NCI-H69 (cell line): ENCODE measurements around the gene SLC9A9.

Source experiments
- DNase-seq: peaks from one replicate; lab custom pipeline; 2025; lab: John Stamatoyannopoulos, UW

The SLC9A9 gene

DNA sequence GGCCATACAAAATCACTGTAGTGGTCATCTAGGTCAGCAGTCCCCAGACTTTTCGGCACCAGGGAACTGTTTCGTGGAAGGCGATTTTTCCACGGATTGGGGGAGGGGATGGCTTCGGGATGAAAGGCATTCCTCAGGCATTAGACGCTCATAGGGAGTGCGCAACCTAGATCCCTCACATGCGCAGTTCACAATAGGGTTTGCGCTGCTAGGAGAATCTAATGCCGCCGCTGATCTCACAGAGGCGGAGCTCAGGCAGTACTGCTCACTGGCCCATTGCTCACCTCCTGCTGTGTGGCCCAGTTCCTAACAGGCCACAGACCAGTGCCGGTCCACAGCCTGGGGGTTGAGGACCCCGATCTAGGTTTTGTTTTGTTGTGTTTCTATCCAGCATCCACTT, 200.1 kb downstream of the SLC9A9 start:
- DNase-seq, result no peak

DNA sequence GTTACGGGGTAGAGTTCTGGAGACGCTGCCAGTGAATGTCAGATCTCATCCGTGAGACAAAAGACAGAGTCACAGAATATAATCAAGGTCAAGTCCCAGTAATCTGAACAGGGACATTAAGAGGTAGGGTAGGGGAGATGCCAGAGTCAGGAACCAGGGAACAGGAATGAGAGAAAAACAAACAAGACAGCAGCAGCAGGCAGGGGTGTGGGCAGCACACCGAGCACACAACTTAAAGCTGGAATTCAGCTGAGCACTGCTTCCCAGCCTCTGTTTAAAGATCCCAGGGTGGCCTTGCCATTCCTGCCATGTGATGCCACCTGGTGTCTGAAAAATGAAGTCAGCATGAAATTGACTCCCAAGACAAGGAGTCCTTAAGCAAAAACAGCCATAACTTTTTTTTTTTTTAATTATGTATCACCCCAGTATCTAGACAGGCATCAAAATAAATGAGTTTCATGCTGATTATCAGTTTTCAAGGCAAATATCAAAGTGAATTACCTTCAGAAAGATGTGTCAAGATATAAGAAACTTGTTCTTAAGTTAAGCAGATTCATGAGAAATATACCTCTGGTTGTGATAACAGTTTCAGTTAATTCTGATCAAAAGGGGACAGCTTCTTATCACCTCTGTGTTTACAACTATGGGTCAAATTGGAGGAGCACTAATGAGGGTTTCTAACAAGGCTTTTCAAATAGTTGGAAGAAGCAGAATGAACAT, 203.7 kb downstream of the SLC9A9 start:
- DNase-seq, result peak; percentile 77

DNA sequence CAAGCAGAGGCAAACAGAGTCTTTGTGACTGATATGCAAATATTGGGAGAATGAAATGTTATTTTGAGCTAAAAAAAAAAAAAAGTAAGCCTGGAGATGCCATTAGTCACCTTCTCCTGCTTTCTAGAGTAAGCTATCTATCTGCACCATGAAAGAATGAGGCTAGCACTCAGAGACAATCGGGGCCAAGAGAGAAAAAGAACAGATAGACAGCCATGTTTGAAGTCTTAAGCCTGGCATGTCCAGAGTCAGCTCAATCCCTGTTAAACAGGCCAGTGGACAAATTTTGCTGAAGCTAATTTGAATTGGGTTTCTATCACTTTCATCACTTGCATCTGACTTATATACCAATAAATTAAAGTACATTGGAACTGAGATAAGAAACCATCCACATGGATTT, 204.4 kb downstream of the SLC9A9 start:
- no peak for DNase-seq

DNA sequence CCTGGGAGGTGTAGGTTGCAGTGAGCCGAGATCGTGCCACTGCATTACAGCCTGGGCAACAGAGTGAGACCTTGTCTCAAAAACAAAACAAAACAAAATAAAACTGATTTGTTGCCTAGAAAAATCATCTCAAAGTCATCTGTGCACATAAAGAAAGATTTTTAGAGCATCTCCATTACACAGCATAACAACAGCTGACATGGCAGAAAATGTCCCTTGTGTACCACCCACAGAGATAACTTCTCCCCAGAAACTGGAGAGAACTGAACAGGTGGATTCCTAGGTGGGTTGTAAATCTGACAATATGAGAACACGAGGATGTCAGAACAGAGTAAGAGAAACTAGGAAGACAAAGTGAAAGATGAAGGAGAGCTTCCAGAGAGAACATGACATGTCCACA, 207.5 kb downstream of the SLC9A9 start:
- no peak for DNase-seq

DNA sequence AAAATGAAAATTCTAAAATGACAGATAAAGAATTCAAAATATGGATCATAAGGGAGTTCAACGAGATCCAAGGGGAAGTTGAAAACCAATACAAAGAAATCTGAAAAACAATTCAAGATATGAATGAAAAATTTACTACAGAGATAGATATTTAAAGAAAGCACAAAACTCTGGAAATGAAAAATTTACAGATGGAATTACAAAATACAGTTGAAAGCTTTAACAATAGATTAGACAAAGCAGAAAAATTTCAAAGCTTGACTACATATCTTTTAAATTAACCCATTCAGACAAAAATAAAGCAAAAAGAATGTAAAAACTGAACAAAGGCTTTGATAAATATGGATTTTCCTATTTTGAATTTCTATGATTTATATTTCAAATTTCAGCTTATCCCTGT, 211.1 kb downstream of the SLC9A9 start:
- no peak for DNase-seq

DNA sequence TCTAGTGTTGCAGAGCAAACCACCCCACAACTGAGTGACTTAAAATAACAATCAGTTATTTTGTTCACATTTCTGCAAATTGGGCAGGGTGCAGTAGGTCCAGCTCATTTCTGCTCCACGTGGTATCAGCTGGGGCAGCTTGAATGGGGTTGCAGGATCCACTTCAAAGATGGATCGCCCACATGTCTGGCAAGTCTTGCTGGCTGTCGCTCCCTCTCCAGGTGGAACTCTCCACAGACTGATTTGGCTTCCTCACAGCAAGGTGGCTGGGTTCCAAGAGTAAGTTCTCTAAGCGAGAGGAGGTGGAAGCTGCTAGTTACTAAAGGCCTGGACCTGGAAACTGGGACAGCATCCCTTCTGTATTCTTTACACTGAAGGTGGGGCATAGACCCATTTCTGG, 213.3 kb downstream of the SLC9A9 start:
- no peak for DNase-seq

DNA sequence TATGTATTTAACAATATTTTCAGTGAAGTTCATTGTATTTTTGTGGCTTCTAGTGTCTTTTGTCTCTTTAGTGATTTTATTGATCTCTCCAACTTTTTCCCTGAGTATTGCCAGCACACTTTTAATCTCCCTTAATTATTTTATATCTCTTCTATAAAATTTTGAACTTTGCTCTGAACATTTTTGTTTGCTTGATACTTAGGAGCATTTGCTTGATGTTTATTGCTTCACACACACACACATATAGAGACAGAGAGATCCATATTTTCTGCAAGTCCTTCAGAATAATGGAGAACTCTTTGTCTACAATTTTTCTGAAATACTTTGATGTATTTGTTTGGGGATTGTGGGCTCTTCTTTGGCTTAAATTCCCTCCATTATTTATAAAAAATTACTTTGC, 213.8 kb downstream of the SLC9A9 start:
- DNase-seq, result no peak

DNA sequence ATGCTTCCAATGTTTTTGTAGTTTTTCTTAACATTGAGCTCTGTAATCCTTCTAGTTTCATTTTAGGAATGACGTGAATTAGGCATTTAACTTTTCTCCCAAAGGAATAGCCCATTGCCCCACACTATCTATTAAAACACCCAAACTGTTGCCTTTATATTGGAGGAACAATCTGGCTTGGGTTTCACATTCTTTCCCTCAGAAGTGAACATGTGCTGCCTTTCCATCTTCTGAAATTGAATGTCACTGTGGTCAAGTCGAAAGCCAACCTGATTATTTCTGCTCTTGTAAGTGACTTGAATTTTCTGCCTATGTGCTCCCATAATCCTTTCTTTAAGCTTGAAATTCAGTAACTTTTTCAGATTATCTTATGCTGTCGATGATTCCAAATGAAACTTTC, 214.5 kb downstream of the SLC9A9 start:
- no peak for DNase-seq

DNA sequence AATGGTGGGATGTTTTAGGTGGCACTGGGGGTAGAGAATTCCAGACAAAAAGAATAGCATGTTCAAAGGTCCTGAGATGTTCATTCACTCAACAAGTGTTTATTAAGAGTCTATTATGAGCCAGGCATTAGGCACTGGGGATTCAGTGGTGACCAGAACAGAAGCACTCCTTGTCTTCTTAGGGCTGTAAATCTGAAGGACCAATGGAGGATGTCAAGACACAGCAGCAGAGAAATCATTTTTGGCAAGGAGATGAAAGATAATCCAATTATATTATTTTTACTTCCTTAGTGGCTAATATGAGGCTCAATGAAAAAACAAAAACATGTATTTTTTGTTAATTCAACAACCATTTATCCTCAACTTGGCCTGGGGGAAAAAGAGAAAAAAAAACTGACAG, 218.5 kb downstream of the SLC9A9 start:
- no peak for DNase-seq

DNA sequence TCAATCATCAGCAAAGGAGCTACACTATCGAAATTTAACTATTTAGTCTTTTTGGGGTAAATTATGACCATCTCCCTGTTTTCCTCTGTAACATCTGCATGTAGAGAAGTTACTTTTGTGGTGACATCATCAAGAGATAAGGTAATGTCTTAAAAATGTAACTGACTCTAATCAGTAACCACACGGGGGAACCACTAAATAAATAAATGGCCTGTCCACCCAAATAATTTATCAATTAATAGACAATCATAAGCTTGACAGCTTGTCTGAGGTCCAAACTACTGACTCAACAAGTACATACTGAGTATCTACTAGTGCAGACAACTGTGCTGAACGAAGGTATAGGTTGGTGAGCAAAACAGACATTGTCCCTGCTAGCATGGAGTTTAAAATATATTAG, 219.3 kb downstream of the SLC9A9 start:
- DNase-seq, result no peak

DNA sequence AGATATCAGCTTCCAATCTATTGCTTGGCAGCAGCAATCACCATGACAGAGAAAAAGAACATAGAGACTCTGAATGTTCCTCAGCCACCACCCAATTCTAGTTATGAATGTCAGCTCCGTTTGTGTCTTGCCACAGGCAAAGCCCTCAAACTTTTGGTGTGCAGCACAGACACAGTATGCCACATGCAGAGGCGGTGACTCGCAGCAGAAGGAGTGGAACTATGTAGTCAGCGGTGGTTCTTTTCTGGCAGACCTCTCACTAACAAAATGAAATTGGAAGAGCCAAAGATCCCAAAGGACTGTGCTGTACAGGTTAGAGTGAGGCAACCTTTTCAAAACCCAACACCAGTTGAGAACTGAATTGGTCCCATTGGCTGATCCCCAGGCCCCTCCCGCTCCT, 220.9 kb downstream of the SLC9A9 start:
- DNase-seq, result no peak

DNA sequence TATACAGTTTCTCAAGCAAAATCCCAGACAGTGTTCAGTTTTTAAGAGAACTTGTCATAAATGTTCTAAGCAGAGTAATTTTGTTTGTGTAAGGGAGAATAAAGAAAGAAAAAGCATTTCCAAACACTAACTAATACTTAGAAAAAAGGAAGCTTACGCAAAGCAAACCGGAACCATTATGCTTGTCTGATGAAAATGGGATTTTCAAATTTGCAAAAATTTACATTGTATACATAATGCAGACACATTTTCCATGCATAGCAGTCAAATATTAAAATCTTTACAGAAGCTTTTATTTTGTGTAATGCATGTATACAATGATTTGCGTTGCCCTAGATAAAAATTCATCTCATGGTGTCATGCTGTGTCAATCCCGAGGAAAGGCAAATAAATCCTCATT, 229.0 kb downstream of the SLC9A9 start:
- no peak for DNase-seq

DNA sequence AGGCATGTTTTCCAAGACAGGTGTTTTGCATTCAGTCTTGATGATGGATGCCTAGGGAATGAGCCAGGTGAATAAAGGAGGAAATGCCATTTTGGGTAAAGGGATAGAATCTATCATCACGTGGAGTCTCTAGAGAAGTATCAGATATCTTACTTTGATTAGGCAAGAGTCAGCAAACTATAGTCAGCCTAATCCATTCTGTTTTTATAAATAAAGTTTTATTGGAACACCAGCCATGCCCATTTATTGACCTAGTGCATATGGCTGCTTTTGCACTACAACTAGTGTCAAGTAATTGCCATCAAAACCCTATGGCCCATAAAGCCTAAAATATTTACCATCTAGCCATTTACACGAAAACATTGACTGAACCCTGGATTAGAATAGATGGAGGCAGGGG, 231.2 kb downstream of the SLC9A9 start:
- DNase-seq, result no peak

DNA sequence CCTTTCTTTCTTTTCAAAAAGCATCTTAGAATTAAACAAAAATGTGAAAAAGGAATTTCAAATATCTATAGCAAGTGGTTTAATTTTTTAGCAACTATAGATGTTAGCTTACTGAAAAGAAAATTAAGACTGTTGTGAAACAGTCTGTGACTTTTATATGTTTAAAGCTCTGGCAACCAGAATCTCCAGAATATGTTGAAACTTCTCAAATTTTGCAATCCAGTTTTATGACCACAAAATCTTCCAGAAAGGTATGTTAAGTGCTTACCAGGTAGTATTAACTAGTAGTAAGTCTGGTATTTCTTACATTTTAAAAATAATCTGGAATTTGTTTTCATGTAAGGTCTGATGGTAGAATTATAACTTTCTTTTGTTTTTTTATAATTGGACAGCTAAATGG, 235.0 kb downstream of the SLC9A9 start:
- DNase-seq, result no peak

DNA sequence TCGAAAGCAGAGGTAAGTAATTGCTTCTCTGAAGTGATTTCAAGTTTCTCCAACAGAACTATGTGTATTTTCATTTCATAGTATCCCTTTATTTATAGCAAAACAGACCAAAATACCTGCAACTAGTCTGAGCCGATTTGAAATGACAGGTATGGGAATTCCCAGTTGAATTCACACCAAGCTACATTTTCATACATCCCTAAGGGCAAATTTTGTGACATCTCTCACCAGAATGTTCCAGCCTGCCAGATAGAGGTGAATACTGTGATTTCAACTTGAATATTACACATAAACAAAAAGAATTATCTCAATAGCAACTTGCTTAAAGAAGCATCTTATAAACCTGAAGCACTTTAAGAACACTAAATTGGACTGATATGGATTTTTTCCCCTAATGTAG, 235.7 kb downstream of the SLC9A9 start:
- no peak for DNase-seq

DNA sequence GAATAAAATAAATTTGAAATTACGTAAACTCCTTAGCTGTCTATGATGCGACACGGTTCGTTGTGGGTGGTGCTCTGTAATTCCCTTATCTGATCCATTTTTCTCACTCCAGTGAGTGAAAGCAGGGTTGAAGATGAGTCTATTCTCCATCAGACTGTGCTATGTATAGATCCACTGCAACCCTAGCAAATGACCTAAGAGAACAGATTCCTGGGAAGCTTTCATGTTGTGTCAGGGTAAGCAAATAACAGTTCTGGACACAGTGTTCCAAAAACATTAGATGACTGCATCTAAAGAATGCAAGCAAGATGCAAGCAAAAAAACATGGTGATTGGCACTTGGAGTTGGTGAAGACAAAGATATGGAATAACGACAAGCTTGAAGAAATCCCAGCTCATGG, 239.3 kb downstream of the SLC9A9 start:
- DNase-seq, result no peak

DNA sequence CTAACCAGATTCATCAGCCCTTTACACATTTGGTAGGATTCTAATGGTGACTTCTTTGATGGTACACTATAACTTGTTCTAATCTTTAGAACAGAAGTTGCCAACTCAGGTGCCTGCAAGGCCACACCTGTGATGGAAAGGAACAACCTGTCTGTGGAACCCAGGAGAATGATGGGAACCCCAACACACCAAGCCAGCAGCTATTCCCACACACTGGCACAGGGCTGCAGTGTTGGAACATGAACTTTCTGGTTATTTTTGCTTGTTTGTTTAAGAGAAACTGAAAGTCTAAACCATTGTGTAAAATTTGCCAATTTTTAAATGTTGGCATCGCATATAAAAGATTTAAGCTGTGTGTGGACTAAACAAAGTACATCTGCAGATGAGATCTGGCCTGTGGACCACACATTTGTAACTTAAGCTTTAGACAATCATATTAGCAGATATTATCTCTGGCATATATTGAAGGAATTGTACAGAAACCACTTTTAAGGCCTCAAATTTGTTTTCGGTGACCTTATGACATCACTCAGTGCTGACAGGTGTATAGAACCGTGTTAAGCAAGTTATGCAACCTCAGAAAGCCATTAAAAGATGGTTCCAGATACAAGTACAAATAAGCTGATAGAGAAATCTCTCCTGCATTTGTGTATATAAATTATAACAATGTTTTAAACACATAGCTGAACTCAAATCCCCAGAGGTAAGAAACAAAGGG, 242.9 kb downstream of the SLC9A9 start:
- DNase-seq, result no peak

DNA sequence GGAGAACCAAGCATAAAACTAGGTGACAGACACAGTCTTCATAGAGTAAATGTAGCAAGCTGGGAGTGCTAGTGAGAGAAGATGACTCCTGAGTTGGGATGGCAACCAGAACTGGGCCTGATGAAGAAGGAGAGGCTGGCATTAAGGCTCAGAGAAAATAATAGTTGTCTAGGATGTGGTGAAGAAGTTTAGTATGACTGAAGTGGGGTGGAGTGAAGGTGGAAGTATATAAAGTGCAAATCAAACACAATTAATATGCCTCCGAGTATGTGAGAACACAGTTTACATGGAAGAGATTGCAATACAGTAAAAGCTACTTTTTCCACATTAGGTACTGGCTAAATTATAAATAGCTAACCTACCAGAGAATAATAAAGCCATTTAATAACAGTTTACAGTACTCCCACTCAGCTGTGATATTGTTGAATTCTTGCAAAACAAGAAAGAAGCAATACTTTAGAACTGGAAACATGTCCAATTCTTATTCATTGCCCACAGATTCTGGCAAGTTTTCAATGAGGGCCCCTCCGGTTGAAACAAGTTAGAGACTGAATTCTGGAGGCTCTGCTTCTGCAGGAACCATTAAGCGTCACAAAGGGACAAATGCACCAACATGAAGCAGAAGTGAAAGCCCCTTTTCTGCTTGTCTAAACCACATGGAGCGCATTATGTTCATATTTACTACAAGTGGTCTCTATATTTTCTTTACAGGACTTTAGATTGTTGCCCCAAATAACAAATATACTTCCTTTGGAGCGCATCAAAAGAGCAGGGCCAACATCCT, 243.7 kb downstream of the SLC9A9 start:
- DNase-seq, result no peak

DNA sequence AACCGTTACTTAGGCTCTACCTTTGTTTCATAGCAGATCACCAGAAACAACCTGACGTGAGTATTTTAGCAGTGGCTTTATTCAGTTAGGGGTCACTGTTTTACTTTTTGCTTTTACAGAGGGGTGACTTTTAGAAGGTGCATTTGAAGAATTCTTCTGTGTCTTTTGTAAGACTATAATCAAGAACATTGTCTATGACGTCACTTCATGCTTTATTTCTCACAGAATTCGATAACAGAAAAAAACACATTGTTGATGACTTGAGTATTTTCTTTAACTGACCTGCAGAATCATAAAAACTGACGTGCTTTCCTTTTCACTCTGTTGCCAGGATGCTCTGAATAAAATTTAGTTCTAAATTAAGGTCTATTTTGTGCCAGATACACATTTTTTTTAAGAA, 244.5 kb downstream of the SLC9A9 start:
- DNase-seq, result no peak

DNA sequence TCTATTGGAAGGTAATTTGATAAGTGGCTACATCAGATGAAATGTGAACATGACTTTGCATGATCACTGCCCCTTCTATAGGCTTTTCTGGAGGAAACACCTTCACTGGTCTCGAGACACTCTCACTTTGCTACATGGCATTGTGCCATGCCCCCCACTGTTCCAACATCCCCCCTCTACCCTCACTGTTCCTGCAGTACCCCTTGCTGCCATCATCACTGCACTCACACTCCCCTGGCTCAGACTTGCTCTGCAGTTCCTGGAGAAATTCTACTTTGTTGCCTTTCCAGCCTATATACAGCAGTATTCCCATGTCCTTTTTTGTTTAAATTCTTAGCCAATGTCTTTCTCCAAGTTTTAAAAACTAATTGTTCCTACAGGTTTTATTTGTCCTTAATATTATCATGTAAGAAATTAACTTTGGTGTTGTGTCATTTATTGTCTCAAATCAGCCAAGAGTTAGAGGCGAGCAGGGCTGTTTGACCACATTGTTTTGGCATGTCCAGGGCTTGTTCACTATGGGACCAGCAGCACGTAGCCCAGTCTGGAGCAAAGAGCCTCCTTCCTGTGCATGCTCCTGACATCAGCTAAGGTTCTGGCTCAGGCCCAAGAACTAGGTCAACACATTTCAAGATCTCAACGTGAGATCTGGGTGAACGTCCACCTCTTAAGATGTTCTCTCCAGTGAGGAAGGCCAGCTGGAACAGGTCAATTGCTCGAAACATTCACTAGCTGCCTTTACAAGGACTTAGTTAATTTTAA, 246.4 kb downstream of the SLC9A9 start:
- no peak for DNase-seq

DNA sequence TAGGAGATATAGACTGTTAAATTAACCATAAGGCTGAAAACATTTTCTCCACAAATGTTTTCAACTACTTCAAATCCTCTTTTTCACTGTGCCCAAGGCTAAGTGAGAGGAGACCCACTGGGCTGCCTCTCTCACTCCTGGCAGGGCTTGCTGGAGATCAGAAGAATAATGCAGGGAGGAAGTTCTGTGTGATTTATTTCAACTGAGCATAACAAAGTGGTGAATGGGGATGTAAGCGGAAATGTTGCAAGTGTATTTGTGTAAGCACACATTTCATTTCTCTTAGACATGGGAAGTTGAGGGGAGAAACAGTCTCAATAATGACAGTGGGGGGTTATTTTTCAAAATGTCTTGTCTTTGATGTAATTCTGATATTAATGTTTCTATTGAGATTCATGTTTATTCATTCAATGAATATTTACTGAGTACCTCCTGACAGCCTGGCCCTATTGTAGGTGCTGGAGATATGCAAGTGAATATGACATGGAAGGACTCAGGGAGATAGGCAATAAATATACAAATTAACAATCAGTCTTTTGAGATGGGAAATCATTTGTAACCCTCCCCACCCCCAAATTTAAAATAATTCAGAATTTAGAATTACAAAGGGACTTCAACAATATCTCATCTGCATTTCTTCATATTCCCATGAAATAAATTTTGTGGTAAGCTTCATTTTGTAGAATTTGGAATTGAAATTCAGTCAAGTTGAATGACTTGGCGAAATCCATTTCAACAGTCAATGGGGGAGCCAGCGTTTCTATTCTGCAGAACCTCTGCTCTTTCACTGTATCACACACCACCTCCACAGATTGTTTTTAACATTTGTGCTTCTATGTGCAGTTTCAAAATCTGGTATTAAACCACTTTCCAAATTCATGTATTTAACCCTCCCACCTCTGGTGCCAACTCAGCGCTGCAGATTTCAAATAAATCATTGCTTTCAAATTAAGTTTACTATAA, 247.2 kb downstream of the SLC9A9 start:
- peak; percentile 5 for DNase-seq
